Keratinocyte (primary cell): ENCODE measurements around the gene WASF3. TPM values are rescaled to one million over a fixed set of nuclear protein-coding genes. Genes with fewer than 3 reads are reported as not detected.

Source experiments
- DNase-seq: peaks from one replicate; pipeline ENCODE4 v3.0.0-alpha.2; 2011; ENCODE audit warnings: low read depth, missing footprints, low spot score
- FAIRE-seq: peaks from 2 replicates; lab custom pipeline; 2011; peaks lifted over from hg19 to GRCh38; lab: Jason Lieb, UNC
- H2AFZ ChIP-seq: 2 replicates; pipeline ENCODE4 v1.6.0; 2012; ENCODE audit warnings: low read length, control low read depth, inconsistent platforms; ENCODE audit not compliant: control insufficient read depth
- H3K27ac ChIP-seq: 2 replicates; pipeline ENCODE4 v1.5.1; 2011; ENCODE audit warnings: low read length; ENCODE audit not compliant: control insufficient read depth, insufficient read depth
- H3K27me3 ChIP-seq: 3 replicates; pipeline ENCODE4 v1.6.0; 2011; ENCODE audit warnings: low read length; ENCODE audit not compliant: control insufficient read depth, insufficient read depth; ENCODE audit errors: extremely low read depth
- H3K36me3 ChIP-seq, 2 experiments: 2 replicates in 1 of 2; 3 replicates in 1 of 2; pipeline ENCODE4 v1.5.1; 2011; ENCODE audit warnings: low read length in 2 of 2, mild to moderate bottlenecking in 1 of 2; ENCODE audit not compliant: control insufficient read depth in 2 of 2, insufficient read depth in 2 of 2; ENCODE audit errors: extremely low read depth in 1 of 2
- H3K4me1 ChIP-seq: 3 replicates; pipeline ENCODE4 v1.5.1; 2011; ENCODE audit warnings: low read length; ENCODE audit not compliant: control insufficient read depth, insufficient read depth; ENCODE audit errors: extremely low read depth
- H3K4me2 ChIP-seq: 3 replicates; pipeline ENCODE4 v1.6.0; 2011; ENCODE audit warnings: low read depth, low read length; ENCODE audit not compliant: control insufficient read depth, insufficient read depth; ENCODE audit errors: extremely low read depth
- H3K4me3 ChIP-seq, 3 experiments: fragments of 200-600 bp in 1 of 3; sonication (generic) in 1 of 3; 2 replicates in 2 of 3; 3 replicates in 1 of 3; pipeline ENCODE4 v1.5.1; 2011 to 2016; ENCODE audit warnings: low read length in 3 of 3, mild to moderate bottlenecking in 3 of 3, control low read depth in 2 of 3, inconsistent platforms in 1 of 3, low read depth in 1 of 3, mixed read lengths in 1 of 3, mixed run types in 1 of 3, moderate library complexity in 1 of 3; ENCODE audit not compliant: control insufficient read depth in 2 of 3, insufficient read depth in 2 of 3; ENCODE audit errors: extremely low read depth in 1 of 3
- H3K79me2 ChIP-seq: 2 replicates; pipeline ENCODE4 v1.6.0; 2012; ENCODE audit warnings: low read length; ENCODE audit not compliant: control insufficient read depth, insufficient read depth
- H3K9ac ChIP-seq: 3 replicates; pipeline ENCODE4 v1.6.0; 2011; ENCODE audit warnings: low read length; ENCODE audit not compliant: control insufficient read depth, insufficient read depth; ENCODE audit errors: extremely low read depth
- H3K9me1 ChIP-seq: 3 replicates; pipeline ENCODE4 v1.6.0; 2011; ENCODE audit warnings: low read length; ENCODE audit not compliant: control insufficient read depth, insufficient read depth; ENCODE audit errors: extremely low read depth
- H3K9me3 ChIP-seq: 2 replicates; pipeline ENCODE4 v1.5.1; 2012; ENCODE audit warnings: low read depth, low read length; ENCODE audit not compliant: control insufficient read depth
- H4K20me1 ChIP-seq: 3 replicates; pipeline ENCODE4 v1.6.0; 2011; ENCODE audit warnings: low read length; ENCODE audit not compliant: control insufficient read depth, insufficient read depth; ENCODE audit errors: extremely low read depth
- EZH2 ChIP-seq: IDR thresholded peaks from one replicate; pipeline ENCODE4 v1.6.1; 2012; ENCODE audit warnings: inconsistent platforms, mild to moderate bottlenecking, low read length, moderate library complexity
- dilution Hi-C: fragments of 300-500 bp; cut with MboI; formaldehyde crosslinking; loops from one replicate; pipeline ENCODE4 v1.7.0; 2020; ENCODE audit warnings: low sequenced_read_pairs; ENCODE audit not compliant: extremely low pct_ligation_motif_present
- polyA plus RNA-seq, 5 experiments: library from polyadenylated mRNA; depleted of rRNA in 3 of 5; stranded (reverse) in 3 of 5; stranded (forward) in 1 of 5; unstranded in 1 of 5; fragments of >200 nt; gene quantifications; 1 replicate in 1 of 5; 2 replicates in 3 of 5; 3 replicates in 1 of 5; pipeline versions ENCODE4 v1.2.1 to v1.2.3, GENCODE V29; 2011 to 2012; ENCODE audit warnings: missing spikeins in 2 of 5, low read depth in 1 of 5, low replicate concordance in 1 of 5
- TF ChIP-seq, protein P1 (sequence below), 3 experiments: IDR thresholded peaks in 1 of 3; conservative IDR thresholded peaks in 1 of 3; optimal IDR thresholded peaks in 1 of 3; 2 replicates in 2 of 3; 3 replicates in 1 of 3; pipeline versions ENCODE3 to v1.5.1; 2011; ENCODE audit warnings: low read length in 3 of 3, mild to moderate bottlenecking in 3 of 3, moderate library complexity in 2 of 3, control low read depth in 1 of 3, inconsistent platforms in 1 of 3; ENCODE audit not compliant: insufficient read depth in 2 of 3; ENCODE audit errors: extremely low read depth in 1 of 3

The WASF3 gene
- polyA plus RNA-seq, 1 donor (not counting 4 experiments of a cell fraction or from before 2014, with no cell fraction given) = 6.3 TPM

- Histone ChIP-seq H3K4me3 (peak overlapping the region; percentile 53 to 78 (median 75)), H2AFZ (peak overlapping the region; percentile 38), H3K9me3 (no peaks in the 10 kb centered on the region), H3K9ac (peak overlapping the region; percentile 55), H3K36me3 (no peaks in the 10 kb centered on the region), H3K27me3 (peaks cover 4% of the 10 kb centered on the region), H3K4me1 (peaks cover 9% of the 10 kb centered on the region), H3K27ac (no peak overlapping the region), H4K20me1 (no peaks in the 10 kb centered on the region), H3K9me1 (no peaks in the 10 kb centered on the region), H3K4me2 (peak overlapping the region; percentile 81), H3K79me2 (peaks cover 5% of the 10 kb centered on the region)
- DNase-seq (no peak), FAIRE-seq (no peak)
- dilution Hi-C loops = no loop called here
- TF ChIP-seq, protein P1, sequence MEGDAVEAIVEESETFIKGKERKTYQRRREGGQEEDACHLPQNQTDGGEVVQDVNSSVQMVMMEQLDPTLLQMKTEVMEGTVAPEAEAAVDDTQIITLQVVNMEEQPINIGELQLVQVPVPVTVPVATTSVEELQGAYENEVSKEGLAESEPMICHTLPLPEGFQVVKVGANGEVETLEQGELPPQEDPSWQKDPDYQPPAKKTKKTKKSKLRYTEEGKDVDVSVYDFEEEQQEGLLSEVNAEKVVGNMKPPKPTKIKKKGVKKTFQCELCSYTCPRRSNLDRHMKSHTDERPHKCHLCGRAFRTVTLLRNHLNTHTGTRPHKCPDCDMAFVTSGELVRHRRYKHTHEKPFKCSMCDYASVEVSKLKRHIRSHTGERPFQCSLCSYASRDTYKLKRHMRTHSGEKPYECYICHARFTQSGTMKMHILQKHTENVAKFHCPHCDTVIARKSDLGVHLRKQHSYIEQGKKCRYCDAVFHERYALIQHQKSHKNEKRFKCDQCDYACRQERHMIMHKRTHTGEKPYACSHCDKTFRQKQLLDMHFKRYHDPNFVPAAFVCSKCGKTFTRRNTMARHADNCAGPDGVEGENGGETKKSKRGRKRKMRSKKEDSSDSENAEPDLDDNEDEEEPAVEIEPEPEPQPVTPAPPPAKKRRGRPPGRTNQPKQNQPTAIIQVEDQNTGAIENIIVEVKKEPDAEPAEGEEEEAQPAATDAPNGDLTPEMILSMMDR (optimal IDR thresholded peaks at IDR 0.05 in 1 of 3, IDR thresholded peaks at IDR 0.05 in 1 of 3, conservative IDR thresholded peaks at IDR 0.05 in 1 of 3; ENCODE audit: extremely low read depth in 1 of 3, insufficient read depth in 2 of 3, low read length in 3 of 3) = no peak
- TF ChIP-seq EZH2 = no peak
These were observed 757 bp downstream of the WASF3 start for GRCh38 chr13:26558074-26558805.

- peak overlapping the region; percentile 81 for H3K4me2 ChIP-seq
- no peak overlapping the region for H3K27ac ChIP-seq
- TF ChIP-seq, protein P1 (optimal IDR thresholded peaks at IDR 0.05 in 1 of 3, IDR thresholded peaks at IDR 0.05 in 1 of 3, conservative IDR thresholded peaks at IDR 0.05 in 1 of 3; ENCODE audit: extremely low read depth in 1 of 3, insufficient read depth in 2 of 3, low read length in 3 of 3) = no peak
- no peak for TF ChIP-seq EZH2
- no peak overlapping the region for H3K4me3 ChIP-seq
- peaks cover 5% of the 10 kb centered on the region for H3K79me2 ChIP-seq
- DNase-seq (no peak), FAIRE-seq (no peak)
- dilution Hi-C loops = no loop called here
- H3K9me1 ChIP-seq = no peaks in the 10 kb centered on the region
- H3K36me3 ChIP-seq = no peaks in the 10 kb centered on the region
- H3K9ac ChIP-seq = no peak overlapping the region
- no peaks in the 10 kb centered on the region for H3K9me3 ChIP-seq
- H4K20me1 ChIP-seq = no peaks in the 10 kb centered on the region
- no peaks in the 10 kb centered on the region for H3K27me3 ChIP-seq
- peaks cover 9% of the 10 kb centered on the region for H3K4me1 ChIP-seq
- no peak overlapping the region for H2AFZ ChIP-seq
These were observed 1.5 kb downstream of the WASF3 start for GRCh38 chr13:26558987-26559386.
